Stimulated activated CD8-positive, alpha-beta memory T cell treated with anti-CD3 and anti-CD28 coated beads, Interleukin-4, amount 100 ng/mL, for 24 hours (primary cell): ENCODE measurements around the gene JCAD.
A peak's percentile ranks its signal among the peaks of the same experiment; 100 is the strongest.
"Not testable (repeated sequence)": the region's sequence is repeated elsewhere in the genome, so short reads cannot be mapped to it uniquely, and the experiment has no call there.

ENCODE experiments used
- DNase-seq: peaks from one replicate; pipeline ENCODE4 v3.0.0-alpha.2; 2020; ENCODE audit warnings: low read depth

The JCAD gene

DNA sequence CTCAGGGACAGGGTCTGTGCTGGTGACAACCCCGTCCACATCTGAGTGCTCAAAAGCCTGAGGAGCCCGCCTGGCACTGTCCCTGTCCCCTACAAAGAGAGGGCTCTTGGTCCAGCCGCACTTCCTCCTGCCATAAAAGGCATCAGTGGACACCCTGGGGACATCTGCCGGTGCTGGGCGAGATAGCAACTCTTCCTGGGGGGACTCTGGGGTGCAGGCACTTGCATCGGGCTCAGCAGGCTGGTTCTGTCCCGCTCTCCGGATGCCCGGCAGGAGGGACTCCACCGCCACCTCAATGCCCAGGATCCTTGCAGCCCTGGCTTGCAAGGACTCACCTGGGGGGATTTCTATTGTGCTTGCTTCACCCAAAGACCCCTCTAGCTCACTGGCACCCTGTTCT is 32.8 kb downstream of the JCAD start:
- no peak for DNase-seq

DNA sequence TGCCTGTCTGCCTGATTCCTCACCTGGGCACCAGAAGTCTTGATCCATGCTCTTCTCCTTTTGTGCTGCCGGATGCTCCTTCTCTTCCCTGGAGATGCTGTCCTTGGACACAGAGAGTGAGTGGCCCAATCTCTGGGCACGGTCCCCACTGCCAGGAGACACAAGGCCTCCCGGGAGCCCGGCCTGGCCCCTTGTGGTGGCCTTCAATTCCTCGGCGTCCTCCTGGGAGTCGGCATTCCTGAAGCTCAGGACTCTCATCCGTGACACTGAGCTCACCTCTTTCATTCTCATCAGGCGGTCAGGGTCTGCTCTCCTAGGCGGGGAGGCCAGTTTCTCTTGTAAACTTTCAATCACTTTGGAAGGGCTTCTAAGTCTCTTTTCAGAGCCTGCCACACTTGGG is 33.3 kb downstream of the JCAD start:
- no peak for DNase-seq

DNA sequence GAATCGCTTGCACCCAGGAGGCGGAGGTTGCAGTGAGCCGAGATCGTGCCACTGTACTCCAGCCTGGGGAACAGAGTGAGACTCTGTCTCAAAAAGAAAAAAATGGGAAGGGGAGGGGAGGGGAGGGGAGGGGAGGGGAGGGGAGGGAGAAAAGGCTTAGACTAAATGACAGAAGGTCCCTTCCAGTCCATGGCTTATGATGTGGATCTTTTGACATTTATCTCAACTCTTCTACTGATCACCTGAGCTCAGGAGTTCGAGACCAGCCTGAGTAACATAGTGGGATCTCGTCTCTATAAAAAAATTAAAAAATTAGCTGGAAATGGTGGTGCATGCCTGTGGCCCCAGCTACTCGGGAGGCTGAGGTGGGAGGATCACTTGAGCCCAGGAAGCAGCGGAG is 34.0 kb downstream of the JCAD start:
- not testable (repeated sequence) for DNase-seq

DNA sequence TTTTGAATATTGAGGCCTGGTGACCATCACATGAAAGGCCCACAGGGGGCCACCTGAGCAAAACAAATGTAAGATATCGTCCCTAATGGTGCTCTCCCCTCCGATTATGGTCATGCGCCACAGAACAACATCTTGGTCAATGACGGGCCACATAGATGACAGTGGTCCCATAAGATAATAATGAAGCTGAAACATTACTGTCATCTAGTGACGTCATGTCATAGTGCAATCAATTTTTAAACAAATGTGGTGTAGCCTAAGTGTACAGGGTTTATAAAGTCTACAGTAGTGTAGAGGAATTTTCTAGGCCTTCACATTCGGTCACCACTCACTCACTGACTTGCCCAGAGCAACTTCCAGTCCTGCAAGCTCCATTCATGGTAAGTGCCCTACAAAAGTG is 36.8 kb downstream of the JCAD start:
- no peak for DNase-seq

DNA sequence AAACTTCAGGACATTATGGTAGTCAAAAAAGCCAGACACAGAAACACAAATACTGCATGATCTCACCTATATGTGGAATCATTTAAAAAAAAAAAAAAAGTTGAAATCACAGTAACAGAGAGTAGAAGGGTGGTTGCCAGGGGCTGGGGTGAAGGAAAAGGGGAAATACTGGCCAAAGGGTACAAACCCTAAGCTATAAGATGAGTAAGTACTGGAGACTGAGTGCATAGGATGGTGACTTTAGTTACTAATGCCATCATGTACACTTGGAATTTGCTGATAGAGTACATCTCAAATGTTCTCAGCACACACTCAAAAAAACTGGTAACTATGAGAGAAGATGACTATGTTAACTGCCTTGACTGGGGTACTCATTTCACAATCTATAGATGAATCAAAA is 39.9 kb downstream of the JCAD start:
- no peak for DNase-seq

DNA sequence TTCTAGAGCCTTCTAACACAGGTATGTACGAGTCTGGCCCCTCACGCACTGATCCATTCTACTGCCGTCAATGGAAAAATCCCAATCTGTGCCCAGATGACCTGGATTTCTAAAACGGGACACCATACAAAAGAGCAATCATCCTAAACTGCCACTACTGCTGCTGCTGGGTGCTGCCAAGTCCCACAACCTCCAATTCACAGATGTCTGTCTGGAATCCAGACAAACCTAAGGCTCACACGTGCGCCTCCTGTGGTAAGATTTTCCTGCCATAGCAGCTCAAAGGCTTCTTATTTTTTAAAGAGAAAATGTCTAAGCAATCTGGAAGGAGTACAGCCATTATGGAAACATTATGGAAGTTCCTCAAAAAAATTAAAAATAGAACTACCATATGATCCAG is 40.9 kb downstream of the JCAD start:
- no peak for DNase-seq

DNA sequence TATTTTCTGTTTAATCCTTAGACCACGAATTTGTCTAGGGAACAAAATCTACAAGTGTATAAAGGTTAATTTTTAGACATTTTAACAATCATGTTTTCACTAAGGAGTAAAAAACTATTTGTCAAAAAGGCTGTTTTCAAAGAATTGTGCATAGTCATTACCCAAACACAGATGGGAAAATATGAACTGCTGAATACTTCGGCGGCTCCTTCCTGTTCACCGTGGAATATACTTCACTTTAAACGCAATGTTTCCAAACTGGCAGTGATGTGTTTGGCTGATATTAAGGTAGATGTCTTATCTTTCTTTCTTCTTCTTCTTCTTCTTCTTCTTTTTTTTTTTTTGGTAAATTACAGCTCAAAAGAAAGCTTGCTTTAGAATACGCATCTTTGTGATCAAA is 41.4 kb downstream of the JCAD start:
- DNase-seq, result no peak

DNA sequence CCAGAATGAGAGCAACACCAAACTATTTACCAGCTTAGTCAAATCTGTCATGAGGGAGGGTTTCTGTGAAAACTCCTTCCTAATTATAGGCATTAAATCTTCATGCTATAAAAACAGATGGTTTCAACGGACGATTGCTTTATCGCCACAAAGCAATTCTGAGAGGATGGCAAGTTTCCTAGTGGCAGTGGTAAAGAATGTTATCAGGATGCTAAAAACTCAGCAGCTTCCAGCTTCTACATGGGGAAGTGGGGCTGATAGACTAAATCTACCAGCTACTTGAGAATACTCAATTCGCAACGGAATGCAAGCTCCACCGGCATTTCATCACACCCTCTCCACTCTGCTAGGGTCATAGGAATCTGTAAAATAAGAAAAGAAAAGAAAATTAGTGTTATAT is 41.8 kb downstream of the JCAD start:
- DNase-seq, result no peak

DNA sequence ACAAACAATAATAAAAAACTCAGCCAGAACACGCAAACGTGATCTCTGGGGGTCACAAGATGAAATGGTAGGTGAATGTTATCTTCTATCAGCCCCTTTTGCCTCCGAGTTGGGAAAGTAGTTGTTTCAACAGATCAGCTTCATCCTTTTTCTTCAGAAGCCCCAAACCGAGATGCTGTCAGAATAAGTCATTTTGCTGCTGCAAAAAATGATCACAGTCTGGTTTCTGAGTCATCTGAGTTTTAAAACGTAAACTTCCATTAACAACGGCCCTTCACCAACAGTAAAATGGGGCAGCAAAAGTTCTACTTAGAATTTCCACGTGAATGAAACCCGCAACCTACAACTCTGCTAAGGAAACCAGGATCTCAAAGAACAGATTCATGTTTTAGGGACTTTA is 44.9 kb downstream of the JCAD start:
- DNase-seq, result no peak

DNA sequence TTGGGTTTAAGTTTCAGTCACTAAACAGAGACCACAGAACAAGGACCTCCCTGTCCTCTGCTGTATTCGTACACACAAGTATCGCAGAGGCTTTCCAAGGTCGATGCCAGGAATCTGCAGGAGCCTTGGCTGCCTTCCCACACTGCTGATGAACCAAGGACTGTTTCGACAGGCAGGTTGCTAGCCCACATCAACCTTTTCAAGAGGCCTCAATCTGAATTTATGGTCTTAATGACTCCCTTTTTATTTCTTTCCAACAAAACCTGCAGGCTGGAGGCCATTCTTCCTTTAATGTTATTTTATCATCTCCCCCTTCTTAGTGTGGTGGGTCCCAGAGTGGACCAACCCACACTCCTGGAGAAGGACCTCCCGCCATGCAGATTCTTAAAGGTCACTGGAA is 45.6 kb downstream of the JCAD start:
- DNase-seq, result no peak

DNA sequence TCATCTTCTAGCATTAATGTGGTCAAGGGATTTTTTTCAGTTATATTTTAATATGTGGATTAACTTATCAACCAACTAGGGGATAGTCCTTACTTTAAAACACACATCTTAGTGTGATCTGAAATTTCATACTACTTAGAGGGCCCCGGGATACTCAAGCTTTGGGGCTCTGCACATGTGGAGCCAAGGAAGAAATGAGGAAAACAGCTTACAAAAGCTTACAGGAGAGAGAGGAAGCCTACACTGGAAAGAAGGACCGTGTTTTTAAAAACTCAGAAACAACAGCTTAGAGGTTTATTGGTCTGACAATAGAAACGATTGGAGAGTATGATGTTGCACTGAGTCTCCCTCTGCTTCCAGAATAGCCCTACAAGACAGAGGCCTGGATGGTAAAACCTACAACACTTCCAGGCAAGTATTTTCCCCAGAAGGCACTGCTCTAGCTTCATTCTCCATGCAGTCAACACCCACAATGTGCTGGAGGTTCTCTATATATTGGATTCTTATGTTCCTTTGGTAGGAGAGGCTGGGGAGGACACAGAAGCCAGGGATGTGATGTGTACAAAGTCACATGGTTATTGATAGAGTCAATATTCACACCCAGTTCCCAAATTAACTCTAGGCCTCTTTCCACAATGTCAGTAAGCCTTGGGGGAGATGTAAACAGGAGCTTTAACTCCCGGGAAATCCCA is 47.3 kb downstream of the JCAD start:
- DNase-seq, result no peak

DNA sequence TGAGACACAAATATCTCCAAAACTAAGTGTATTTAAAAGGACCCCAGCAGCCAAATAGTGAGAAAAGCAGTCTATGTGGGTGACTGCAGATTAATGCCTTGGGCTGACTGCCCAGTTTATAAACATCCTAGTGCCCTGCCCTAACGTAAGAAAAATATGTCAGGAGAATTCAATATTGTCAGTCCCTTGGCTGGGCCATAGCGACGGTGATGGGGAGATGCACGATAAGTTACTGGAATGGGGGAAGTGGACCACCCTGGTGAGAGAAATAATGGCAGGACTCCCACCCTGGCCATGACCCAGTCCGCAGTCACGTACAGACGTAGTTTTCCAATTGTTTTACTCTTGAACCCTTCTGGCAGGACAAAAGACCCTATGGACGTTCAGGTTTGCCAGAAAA is 48.0 kb downstream of the JCAD start:
- no peak for DNase-seq

DNA sequence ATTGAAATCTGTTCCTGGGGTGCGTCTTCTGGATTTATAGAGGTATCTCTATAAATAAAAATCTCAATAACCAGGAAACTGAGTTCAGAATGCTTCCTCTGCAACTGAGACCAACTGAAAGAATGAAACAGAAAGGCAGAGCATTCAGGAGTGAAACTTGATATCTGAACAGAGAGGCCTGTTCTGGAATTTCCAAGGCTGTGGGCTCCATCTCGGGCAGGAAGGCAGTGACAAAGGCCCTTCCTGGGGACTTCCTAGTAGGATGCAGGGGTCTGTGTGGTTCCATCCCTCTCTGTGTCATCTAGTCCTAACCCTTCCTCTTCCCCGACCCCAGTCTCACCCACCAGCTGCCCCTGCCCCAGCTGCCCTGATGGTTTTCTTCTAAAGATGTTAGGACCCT is 52.0 kb downstream of the JCAD start:
- DNase-seq, result no peak

DNA sequence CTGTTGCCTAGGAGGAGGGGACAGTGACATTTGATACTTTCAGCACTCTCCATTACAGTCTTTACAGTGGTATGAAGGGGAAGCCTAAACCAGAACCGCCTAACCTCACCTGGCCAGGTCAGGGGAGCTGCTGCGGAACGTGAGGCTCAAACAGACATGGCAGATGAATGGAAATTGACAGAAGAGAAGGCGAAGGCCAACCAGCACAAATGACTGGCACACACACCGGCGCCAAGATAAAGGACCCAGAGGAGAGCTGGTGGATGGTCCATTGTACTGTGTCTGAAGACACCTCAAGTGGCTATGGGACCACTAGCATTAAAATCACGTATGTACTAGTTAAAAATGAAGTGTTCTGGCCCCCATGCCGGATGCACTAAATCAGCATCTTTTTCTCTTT is 53.0 kb downstream of the JCAD start:
- no peak for DNase-seq

DNA sequence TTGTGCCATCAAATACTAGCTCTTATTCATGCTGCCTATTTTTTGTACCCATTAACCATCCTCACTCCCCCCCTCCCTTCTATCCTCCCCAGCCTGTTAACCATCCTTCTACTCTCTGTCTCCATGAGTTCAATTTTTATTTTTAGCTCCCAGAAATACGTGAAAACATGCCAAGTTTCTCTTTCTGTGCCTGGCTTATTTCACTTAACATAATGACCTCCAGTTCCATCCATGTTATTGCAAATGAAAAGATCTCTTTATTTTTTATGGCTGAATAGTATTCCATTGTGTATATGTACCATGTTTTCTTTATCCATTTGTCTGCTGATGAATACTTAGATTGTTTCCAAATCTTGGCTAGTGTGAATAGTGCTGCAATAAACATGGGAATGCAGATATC is 54.3 kb downstream of the JCAD start:
- not testable (repeated sequence) for DNase-seq

DNA sequence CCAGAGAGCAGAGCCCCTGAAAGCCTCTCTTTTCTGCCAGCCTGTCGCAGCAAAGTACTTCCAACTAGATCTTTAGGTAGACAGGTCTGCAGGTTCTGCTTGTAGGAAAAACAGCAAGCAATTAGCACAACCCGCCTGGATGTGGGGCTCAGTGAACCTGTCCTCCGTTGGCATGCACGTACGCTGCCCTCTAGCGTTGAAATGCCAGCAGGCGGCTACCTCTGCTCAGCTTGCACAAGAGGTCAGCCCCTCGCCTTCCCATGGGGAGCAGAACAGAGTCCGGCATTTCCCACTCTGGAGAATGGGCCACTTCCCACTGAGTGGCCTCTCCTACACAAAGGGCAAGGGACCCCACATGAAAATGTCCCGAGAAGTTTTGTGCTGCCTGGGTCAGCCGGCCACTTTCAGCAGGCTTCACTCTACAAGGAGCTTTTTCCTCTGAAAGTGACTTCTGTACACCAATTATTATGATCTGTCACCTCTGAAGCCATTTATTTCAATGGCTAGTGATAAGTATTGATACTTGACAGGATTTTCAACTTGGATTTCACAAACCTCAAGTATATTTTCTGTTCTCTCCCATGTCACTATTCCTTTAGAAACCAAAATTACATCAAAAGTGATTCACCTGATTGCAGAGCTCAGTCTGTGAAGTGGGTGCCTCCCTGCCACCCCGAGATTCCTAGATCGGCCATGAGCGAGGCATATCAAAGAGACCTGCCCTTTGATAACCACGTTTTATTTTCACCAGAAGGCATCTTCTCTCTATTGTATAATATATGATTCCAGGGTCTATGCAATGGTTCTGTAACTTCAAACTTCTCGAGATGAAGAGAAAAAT is 56.7 kb downstream of the JCAD start:
- peak; percentile 36 for DNase-seq

DNA sequence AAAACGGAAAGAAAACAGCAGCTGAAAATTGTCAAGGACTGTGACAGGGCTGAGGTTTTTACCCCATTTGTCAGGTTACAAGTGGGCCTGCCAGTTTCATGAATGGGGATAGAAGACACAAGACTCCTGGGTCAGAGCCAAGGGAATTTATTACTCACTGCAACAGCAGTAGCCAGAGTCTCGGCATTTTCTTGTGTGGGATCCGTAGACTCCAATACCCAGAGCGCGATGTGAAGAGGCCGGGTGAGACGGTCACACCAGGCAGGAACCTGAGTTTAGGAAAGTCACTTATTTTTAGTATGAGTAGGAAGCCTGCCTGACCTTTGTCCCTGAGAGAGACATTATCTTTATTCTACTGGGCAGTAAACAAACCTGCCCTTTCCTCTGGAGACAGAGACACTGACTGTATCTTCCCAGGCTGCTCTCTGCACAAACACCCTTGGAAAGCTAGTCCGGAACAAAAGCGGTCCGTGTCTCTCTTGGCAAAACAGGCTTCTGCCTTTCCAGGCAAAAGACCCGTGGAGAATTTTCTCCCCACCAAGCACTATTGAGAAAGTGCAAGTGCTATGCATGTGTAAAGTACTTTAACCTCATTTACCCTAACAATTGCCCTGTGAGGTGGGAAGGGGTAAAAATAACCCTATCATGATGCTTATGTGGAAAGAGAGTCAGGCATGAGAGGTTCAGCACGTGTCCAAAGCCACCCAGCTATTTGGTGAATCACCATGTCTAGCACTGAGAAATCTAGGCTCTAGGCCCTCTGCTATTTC is 58.4 kb downstream of the JCAD start:
- no peak for DNase-seq

DNA sequence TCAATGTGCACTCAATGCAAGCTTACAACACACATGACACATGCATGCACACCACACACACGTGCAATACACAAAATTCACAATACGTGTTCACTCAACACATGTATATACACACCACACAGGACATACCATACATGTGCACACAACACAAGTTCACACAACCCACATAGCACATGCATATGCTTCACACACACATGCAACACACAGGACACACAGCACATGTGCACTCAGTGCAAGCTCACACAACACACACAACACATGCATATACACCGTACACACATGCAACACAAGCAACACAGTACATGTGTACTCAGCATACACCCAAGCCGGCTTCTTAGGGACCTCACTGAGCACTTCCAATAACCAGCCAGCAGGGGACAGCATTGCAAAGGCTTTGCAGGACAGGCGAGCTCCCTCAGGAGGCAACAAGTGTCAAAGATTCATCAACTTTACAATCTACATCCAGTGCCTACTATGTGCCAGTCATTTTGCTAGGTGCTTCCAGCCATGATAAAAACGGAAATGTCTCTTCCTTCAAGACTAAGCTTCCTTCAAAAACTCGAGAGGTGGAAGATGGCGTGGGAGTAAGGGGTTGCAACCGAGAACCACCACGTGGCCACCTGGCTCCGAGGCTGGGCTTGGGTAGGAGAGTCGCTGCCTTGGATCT is 61.1 kb downstream of the JCAD start:
- peak; percentile 59 for DNase-seq

DNA sequence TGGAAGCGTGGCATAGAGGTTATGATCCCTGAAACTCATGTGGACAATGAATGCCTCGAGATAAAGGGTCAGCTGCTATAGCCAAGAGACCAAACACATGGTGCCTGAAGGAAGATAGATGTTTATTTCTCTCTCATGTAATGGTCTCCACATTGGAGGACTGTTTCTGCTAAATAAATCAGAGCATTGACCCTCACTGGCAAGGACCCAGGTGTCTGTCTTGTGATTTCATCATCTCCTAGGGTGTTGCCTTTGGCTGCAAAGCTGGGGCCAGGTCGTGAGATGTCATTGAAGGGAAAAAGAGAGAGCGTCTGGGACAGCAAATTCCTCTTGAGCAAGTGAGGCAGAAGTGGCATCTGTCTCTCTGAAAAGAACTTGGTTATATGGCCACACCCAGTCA is 64.6 kb downstream of the JCAD start:
- DNase-seq, result no peak

DNA sequence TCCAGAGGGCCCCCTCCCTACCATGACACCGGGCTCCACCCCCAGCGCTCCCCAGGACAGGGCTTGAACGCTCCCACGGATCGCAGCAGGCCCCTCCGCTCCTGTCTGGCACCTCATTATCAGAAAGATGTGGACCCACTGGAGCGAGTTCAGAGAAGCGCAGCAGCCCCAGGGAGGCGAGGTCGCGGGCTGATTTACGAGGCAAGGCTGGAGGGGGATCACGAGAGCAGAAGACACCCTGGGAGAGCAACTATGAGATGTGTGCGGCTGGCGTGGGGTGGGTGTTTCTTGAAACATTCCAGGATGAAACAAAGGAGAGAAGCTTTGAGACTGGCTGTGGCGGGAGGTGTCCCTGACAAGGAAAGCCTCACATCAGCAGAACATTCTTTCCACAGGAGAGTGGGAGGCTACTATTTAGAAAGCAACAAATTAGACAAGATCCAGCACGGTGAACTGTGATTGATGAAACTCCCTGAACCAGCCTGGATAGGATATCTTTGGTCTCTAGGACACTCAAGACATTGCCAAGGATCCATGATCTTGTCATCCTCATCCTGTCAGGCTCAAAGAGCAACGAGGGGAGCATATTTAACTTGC is 66.0 kb downstream of the JCAD start:
- no peak for DNase-seq

DNA sequence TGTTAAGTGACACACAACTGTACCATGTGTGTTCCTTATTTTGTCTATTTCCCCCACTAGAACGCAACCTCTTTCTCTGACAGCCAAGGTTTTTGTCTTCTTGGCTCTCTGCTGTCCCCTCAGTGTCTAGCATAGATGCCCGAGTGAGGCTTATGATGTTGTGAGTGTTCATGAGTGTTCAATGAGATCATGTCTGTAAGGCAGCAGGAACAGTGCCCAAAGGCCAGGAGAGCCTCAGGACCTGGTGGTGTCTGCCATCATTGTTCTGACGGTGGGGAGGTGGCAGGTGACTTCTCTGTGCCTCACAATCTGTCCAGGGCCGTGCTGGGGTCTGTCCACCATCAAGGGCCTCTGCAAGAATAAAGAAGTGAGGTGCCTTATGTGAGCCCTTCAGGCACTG is 66.5 kb downstream of the JCAD start:
- no peak for DNase-seq

DNA sequence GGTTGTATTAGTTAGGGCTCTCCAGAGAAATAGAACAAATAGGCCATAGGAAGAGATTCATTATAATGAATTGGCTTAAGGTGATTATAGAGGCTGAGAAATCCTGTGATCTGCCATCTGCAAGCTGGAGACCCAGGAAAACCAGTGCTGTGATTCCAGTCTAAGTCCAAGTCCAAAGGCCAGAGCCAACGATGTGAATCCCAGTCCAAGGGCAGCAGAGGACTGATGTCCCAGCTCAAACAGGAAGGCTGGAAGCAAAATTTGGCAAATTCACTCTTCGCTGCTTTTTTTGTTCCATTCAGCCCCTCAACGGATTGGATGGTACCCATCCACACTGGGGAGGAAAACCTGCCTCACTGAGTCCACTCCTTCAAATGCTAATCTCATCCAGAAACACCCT is 68.0 kb downstream of the JCAD start:
- no peak for DNase-seq
